ENCODE measurements around the gene ZNF319. TPM values are rescaled to one million over a fixed set of nuclear protein-coding genes. Genes with fewer than 3 reads are reported as not detected.

Gene ZNF319
- total and polyA plus RNA-seq, 2 experiments from 2014 or later, result 1.7 to 10.0 TPM

DNA sequence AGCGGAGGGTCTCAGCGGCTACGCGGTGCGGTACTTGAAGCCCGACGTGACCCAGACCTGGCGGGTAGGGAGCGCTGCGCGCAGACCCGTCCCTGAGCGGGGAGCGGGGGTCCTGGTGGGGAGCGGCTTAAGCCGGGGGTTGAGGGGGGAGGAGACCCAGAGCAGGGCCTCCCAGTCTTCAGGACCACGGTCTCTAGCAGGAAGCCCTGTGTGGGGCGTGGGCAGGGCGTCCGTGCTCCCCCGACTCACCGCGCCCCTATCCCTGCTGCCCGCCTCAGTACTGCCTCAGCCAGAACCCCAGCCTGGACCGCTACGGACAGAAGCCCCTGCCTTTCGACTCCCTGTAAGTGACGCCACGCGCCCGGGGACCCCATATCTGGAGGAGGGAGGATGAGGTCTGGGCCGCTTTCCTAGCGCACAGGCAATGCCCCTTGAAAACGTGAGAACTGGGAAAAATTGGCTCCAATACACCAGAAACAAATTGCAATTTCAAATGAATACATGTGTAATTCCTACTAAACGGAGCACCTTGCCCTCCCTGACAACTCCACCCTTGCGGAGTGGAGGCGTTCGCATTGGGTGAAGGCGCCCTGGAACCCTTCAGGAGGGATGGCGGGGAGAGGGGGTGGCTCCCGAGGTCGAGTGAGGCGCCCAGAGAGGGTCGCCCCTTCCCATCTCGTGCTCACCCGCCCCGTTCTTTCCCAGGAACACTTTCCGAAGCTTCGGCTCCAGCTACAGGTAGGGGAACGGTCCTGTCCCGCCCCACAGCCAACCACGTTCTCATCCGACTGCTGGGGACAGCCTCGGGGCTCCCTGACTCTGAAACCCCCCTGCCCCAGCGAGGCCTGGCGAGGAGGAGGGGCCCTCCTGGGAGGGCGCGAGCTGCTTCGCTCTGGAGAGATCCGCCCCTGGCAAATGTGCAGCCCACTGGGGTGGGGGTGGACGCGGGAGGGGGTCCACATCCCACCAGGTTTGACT, 15.0 kb downstream of the ZNF319 start:
- peaks cover 6% of the 10 kb centered on the region; the same call in 1 of the 2 replicates for H3K4me1 ChIP-seq (ENCODE audit: insufficient read depth)
- H2AFZ ChIP-seq, result peak overlapping the region; percentile 97
- Mint-ChIP-seq H3K27me3 (ENCODE audit: insufficient read depth, low read depth, poor library complexity) (peaks cover 32% of the 10 kb centered on the region), H3K4me1 (peaks cover 9% of the 10 kb centered on the region; the same call in 2 of the 3 replicates), H3K36me3 (ENCODE audit: low read depth) (no peaks in the 10 kb centered on the region), H3K27ac (no peak overlapping the region), H3K4me3 (peak overlapping the region; percentile 90), H3K9me3 (no peaks in the 10 kb centered on the region)
- H3K27ac ChIP-seq (ENCODE audit: low read depth), result no peak overlapping the region
- H3K79me2 ChIP-seq (replicated peaks; ENCODE audit: insufficient read depth), result no peaks in the 10 kb centered on the region
- peak overlapping the region; percentile 97 for H3K4me2 ChIP-seq
- TF ChIP-seq, protein P1, sequence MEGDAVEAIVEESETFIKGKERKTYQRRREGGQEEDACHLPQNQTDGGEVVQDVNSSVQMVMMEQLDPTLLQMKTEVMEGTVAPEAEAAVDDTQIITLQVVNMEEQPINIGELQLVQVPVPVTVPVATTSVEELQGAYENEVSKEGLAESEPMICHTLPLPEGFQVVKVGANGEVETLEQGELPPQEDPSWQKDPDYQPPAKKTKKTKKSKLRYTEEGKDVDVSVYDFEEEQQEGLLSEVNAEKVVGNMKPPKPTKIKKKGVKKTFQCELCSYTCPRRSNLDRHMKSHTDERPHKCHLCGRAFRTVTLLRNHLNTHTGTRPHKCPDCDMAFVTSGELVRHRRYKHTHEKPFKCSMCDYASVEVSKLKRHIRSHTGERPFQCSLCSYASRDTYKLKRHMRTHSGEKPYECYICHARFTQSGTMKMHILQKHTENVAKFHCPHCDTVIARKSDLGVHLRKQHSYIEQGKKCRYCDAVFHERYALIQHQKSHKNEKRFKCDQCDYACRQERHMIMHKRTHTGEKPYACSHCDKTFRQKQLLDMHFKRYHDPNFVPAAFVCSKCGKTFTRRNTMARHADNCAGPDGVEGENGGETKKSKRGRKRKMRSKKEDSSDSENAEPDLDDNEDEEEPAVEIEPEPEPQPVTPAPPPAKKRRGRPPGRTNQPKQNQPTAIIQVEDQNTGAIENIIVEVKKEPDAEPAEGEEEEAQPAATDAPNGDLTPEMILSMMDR (conservative IDR thresholded peaks at IDR 0.05; ENCODE audit: low read depth in 2 of 2), result no peak
- TF ChIP-seq JUNB (IDR thresholded peaks at IDR 0.05; ENCODE audit: unreplicated experiment) (no peak), ZNF331 (CRISPR knock-in tag; IDR thresholded peaks at IDR 0.05; ENCODE audit: low read depth) (no peak), EZH2phosphoT487 (IDR thresholded peaks at IDR 0.05; ENCODE audit: unreplicated experiment) (no peak), EZH2 (IDR thresholded peaks at IDR 0.05; ENCODE audit: low read depth, unreplicated experiment) (peak; percentile 47), STAT1 (IDR thresholded peaks at IDR 0.05; ENCODE audit: unreplicated experiment) (no peak), POLR2AphosphoS5 (IDR thresholded peaks at IDR 0.05; ENCODE audit: low read depth) (no peak), ZNF114 (CRISPR knock-in tag; IDR thresholded peaks at IDR 0.05) (no peak)
- H4K20me1 ChIP-seq (replicated peaks; ENCODE audit: insufficient read depth), result no peaks in the 10 kb centered on the region
- H3K4me3 ChIP-seq, result peak overlapping the region; percentile 91
- peak; percentile 58 for DNase-seq (ENCODE audit: low spot score)
- no peaks in the 10 kb centered on the region for H3K9me2 ChIP-seq (ENCODE audit: insufficient read depth)
- no peaks in the 10 kb centered on the region for H3F3A ChIP-seq (replicated peaks; ENCODE audit: low read depth)
- peaks cover 39% of the 10 kb centered on the region for H3K27me3 ChIP-seq (ENCODE audit: insufficient read depth)
- ATAC-seq, result peak; percentile 68
- H3K36me3 ChIP-seq (ENCODE audit: insufficient read depth), result no peaks in the 10 kb centered on the region

DNA sequence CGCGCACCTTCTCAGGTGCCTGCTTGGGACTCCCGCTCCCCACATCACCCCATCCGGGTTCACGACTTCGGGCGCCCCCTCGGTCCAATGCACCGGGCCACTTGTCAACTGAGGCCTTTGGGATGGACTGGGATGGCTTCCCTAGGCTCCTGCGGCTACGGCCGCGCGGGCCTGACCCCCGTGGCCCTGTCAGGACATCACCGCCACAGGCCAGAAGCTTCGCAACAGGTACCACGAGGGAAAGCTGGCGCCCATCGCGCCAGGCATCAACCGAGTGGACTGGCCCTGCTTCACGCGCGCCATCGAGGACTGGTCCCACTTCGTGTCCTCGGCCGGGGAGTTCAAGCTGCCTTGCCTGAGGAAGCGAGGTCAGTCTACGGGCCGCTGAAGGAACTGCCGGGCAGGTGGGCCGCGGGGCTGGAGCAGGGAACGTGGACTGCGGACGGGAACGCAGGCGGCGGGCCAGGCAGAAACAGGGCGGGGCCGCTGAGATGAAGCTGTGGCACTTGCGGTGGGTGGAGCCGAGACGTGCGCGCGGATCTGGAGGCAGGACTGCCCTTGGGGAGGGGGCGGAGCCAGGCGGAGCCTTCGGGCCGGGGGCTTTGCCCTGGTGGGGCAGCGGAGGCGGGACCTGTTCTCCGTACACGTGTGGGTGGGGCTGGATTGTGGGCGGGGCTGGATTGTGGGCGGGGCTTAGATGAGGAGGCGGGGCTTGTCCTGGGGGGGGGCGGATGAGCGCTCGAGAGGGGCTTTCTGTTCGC, 15.8 kb downstream of the ZNF319 start:
- H3K4me2 ChIP-seq, result peak overlapping the region; percentile 98
- H3K27ac ChIP-seq (ENCODE audit: low read depth), result no peak overlapping the region
- TF ChIP-seq POLR2AphosphoS5 (IDR thresholded peaks at IDR 0.05; ENCODE audit: low read depth), result peak; percentile 57; the same call in 1 of the 2 replicates
- TF ChIP-seq, protein P2, sequence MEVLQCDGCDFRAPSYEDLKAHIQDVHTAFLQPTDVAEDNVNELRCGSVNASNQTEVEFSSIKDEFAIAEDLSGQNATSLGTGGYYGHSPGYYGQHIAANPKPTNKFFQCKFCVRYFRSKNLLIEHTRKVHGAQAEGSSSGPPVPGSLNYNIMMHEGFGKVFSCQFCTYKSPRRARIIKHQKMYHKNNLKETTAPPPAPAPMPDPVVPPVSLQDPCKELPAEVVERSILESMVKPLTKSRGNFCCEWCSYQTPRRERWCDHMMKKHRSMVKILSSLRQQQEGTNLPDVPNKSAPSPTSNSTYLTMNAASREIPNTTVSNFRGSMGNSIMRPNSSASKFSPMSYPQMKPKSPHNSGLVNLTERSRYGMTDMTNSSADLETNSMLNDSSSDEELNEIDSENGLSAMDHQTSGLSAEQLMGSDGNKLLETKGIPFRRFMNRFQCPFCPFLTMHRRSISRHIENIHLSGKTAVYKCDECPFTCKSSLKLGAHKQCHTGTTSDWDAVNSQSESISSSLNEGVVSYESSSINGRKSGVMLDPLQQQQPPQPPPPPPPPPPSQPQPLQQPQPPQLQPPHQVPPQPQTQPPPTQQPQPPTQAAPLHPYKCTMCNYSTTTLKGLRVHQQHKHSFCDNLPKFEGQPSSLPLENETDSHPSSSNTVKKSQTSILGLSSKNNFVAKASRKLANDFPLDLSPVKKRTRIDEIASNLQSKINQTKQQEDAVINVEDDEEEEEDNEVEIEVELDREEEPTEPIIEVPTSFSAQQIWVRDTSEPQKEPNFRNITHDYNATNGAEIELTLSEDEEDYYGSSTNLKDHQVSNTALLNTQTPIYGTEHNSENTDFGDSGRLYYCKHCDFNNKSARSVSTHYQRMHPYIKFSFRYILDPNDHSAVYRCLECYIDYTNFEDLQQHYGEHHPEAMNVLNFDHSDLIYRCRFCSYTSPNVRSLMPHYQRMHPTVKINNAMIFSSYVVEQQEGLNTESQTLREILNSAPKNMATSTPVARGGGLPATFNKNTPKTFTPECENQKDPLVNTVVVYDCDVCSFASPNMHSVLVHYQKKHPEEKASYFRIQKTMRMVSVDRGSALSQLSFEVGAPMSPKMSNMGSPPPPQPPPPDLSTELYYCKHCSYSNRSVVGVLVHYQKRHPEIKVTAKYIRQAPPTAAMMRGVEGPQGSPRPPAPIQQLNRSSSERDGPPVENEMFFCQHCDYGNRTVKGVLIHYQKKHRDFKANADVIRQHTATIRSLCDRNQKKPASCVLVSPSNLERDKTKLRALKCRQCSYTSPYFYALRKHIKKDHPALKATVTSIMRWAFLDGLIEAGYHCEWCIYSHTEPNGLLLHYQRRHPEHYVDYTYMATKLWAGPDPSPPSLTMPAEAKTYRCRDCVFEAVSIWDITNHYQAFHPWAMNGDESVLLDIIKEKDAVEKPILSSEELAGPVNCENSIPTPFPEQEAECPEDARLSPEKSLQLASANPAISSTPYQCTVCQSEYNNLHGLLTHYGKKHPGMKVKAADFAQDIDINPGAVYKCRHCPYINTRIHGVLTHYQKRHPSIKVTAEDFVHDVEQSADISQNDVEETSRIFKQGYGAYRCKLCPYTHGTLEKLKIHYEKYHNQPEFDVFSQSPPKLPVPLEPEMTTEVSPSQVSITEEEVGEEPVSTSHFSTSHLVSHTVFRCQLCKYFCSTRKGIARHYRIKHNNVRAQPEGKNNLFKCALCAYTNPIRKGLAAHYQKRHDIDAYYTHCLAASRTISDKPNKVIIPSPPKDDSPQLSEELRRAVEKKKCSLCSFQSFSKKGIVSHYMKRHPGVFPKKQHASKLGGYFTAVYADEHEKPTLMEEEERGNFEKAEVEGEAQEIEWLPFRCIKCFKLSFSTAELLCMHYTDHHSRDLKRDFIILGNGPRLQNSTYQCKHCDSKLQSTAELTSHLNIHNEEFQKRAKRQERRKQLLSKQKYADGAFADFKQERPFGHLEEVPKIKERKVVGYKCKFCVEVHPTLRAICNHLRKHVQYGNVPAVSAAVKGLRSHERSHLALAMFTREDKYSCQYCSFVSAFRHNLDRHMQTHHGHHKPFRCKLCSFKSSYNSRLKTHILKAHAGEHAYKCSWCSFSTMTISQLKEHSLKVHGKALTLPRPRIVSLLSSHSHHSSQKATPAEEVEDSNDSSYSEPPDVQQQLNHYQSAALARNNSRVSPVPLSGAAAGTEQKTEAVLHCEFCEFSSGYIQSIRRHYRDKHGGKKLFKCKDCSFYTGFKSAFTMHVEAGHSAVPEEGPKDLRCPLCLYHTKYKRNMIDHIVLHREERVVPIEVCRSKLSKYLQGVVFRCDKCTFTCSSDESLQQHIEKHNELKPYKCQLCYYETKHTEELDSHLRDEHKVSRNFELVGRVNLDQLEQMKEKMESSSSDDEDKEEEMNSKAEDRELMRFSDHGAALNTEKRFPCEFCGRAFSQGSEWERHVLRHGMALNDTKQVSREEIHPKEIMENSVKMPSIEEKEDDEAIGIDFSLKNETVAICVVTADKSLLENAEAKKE (CRISPR knock-in tag; IDR thresholded peaks at IDR 0.05), result no peak
- no peak for TF ChIP-seq ZNF114 (CRISPR knock-in tag; IDR thresholded peaks at IDR 0.05)
- TF ChIP-seq STAT1 (IDR thresholded peaks at IDR 0.05; ENCODE audit: unreplicated experiment), result no peak
- H3K4me3 ChIP-seq, result peak overlapping the region; percentile 91
- DNase-seq (ENCODE audit: low spot score) (peak; percentile 98), ATAC-seq (peak; percentile 89)
- peaks cover 29% of the 10 kb centered on the region for H3K27me3 Mint-ChIP-seq (ENCODE audit: insufficient read depth, low read depth, poor library complexity)
- no peaks in the 10 kb centered on the region for H3F3A ChIP-seq (replicated peaks; ENCODE audit: low read depth)
- H3K9me2 ChIP-seq (ENCODE audit: insufficient read depth), result no peaks in the 10 kb centered on the region
- H3K27me3 ChIP-seq (ENCODE audit: insufficient read depth), result peaks cover 39% of the 10 kb centered on the region
- H3K4me1 ChIP-seq (ENCODE audit: insufficient read depth), result peaks cover 6% of the 10 kb centered on the region; the same call in 1 of the 2 replicates
- peak overlapping the region; percentile 100 for H2AFZ ChIP-seq
- H3K36me3 ChIP-seq (ENCODE audit: insufficient read depth), result no peaks in the 10 kb centered on the region
- H4K20me1 ChIP-seq (replicated peaks; ENCODE audit: insufficient read depth), result no peaks in the 10 kb centered on the region
- H3K79me2 ChIP-seq (replicated peaks; ENCODE audit: insufficient read depth), result no peaks in the 10 kb centered on the region
- no peaks in the 10 kb centered on the region for H3K36me3 Mint-ChIP-seq (ENCODE audit: low read depth)
- peaks cover 9% of the 10 kb centered on the region; the same call in 2 of the 3 replicates for H3K4me1 Mint-ChIP-seq
- no peaks in the 10 kb centered on the region for H3K9me3 Mint-ChIP-seq
- peak overlapping the region; percentile 90 for H3K4me3 Mint-ChIP-seq
- no peak overlapping the region for H3K27ac Mint-ChIP-seq
